ENCODE results near the gene MAPK1. TPM values are rescaled to one million over a fixed set of nuclear protein-coding genes. Genes with fewer than 3 reads are reported as not detected.
"Not testable (repeated sequence)": the region's sequence is repeated elsewhere in the genome, so short reads cannot be mapped to it uniquely, and the experiment has no call there.

The MAPK1 gene
- total RNA-seq, 1 donor: 46.3 TPM

GRCh38 chr22:21725956-21726649 lies 141.3 kb downstream of the MAPK1 start:
- Histone ChIP-seq H3K27ac (ENCODE audit: low read depth, low read length) (no peak overlapping the region), H3K4me1 (ENCODE audit: insufficient read depth, low read length) (no peaks in the 10 kb centered on the region), H3K9me3 (ENCODE audit: low read depth, low read length) (no peaks in the 10 kb centered on the region), H3K36me3 (ENCODE audit: insufficient read depth, low read length) (no peaks in the 10 kb centered on the region), H3K79me2 (ENCODE audit: insufficient read depth, low read length) (no peaks in the 10 kb centered on the region), H4K20me1 (ENCODE audit: insufficient read depth, low read length) (no peaks in the 10 kb centered on the region), H3K27me3 (ENCODE audit: insufficient read depth, low read length) (no peaks in the 10 kb centered on the region), H2AFZ (ENCODE audit: low read length) (no peak overlapping the region), H3K4me2 (ENCODE audit: insufficient read depth, low read length) (no peak overlapping the region), H3K4me3 (ENCODE audit: insufficient read depth, low read length) (no peak overlapping the region)
- DNase-seq (ENCODE audit: insufficient read length, low spot score, missing footprints): no peak
- no peak for TF ChIP-seq CTCF (IDR thresholded peaks at IDR 0.05; ENCODE audit: extremely low read depth, low read depth, low read length)

GRCh38 chr22:21724496-21724895 lies 142.9 kb downstream of the MAPK1 start:
- not testable (repeated sequence) for H3K4me2 ChIP-seq (ENCODE audit: insufficient read depth, low read length); H3K9me3 ChIP-seq (ENCODE audit: low read depth, low read length); H2AFZ ChIP-seq (ENCODE audit: low read length)

DNA sequence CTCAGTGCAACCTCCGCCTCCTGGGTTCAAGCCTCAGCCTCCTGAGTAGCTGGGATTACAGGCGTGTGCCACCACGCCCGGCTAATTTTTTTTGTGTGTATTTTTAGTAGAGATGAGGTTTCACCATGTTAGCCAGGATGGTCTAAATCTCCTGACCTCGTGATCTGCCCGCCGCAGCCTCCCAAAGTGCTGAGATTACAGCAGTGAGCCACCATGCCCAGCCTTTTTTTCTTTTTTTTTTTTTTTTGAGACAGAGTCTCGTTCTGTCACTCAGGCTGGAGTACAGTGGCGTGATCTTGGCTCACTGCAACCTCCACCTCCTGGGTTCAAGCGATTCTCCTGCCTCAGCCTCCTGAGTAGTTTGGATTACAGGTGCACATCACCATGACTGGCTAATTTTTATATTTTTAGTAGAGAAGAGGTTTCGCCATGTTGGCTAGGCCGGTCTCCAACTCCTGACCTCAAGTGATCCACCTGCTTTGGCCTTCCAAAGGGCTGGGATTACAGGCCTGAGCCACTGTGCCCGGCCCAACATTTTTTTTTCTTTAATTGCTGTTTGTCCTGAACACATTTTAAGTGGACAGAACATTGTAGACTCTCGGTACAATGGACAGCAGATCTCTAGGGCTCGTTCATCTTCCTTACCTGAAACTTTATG lies 146.1 kb downstream of the MAPK1 start:
- H3K79me2 ChIP-seq (ENCODE audit: insufficient read depth, low read length); H3K9me3 ChIP-seq (ENCODE audit: low read depth, low read length); H4K20me1 ChIP-seq (ENCODE audit: insufficient read depth, low read length); H2AFZ ChIP-seq (ENCODE audit: low read length); H3K36me3 ChIP-seq (ENCODE audit: insufficient read depth, low read length); H3K27me3 ChIP-seq (ENCODE audit: insufficient read depth, low read length); DNase-seq (ENCODE audit: insufficient read length, low spot score, missing footprints); H3K4me2 ChIP-seq (ENCODE audit: insufficient read depth, low read length); H3K4me1 ChIP-seq (ENCODE audit: insufficient read depth, low read length); H3K4me3 ChIP-seq (ENCODE audit: insufficient read depth, low read length); H3K27ac ChIP-seq (ENCODE audit: low read depth, low read length): not testable (repeated sequence)

More at GRCh38 chr22:21724496-21724895, 142.9 kb downstream of the MAPK1 start:
- DNase-seq (ENCODE audit: insufficient read length, low spot score, missing footprints); H3K27ac ChIP-seq (ENCODE audit: low read depth, low read length); H3K4me3 ChIP-seq (ENCODE audit: insufficient read depth, low read length); H4K20me1 ChIP-seq (ENCODE audit: insufficient read depth, low read length); H3K4me1 ChIP-seq (ENCODE audit: insufficient read depth, low read length); H3K79me2 ChIP-seq (ENCODE audit: insufficient read depth, low read length); H3K36me3 ChIP-seq (ENCODE audit: insufficient read depth, low read length); H3K27me3 ChIP-seq (ENCODE audit: insufficient read depth, low read length): not testable (repeated sequence)

- H3K4me3 ChIP-seq (ENCODE audit: insufficient read depth, low read length); H3K4me1 ChIP-seq (ENCODE audit: insufficient read depth, low read length); H3K36me3 ChIP-seq (ENCODE audit: insufficient read depth, low read length); H3K4me2 ChIP-seq (ENCODE audit: insufficient read depth, low read length); H3K79me2 ChIP-seq (ENCODE audit: insufficient read depth, low read length); H3K27me3 ChIP-seq (ENCODE audit: insufficient read depth, low read length); DNase-seq (ENCODE audit: insufficient read length, low spot score, missing footprints); H3K9me3 ChIP-seq (ENCODE audit: low read depth, low read length); H2AFZ ChIP-seq (ENCODE audit: low read length); H3K27ac ChIP-seq (ENCODE audit: low read depth, low read length); H4K20me1 ChIP-seq (ENCODE audit: insufficient read depth, low read length): not testable (repeated sequence)
These were observed 147.1 kb downstream of the MAPK1 start for GRCh38 chr22:21720191-21720859.

- TF ChIP-seq CTCF (IDR thresholded peaks at IDR 0.05; ENCODE audit: extremely low read depth, low read depth, low read length): no peak
- Histone ChIP-seq H3K27me3 (ENCODE audit: insufficient read depth, low read length) (no peaks in the 10 kb centered on the region), H3K36me3 (ENCODE audit: insufficient read depth, low read length) (no peaks in the 10 kb centered on the region), H3K4me3 (ENCODE audit: insufficient read depth, low read length) (no peak overlapping the region), H3K4me1 (ENCODE audit: insufficient read depth, low read length) (no peaks in the 10 kb centered on the region), H2AFZ (ENCODE audit: low read length) (no peak overlapping the region), H4K20me1 (ENCODE audit: insufficient read depth, low read length) (no peaks in the 10 kb centered on the region), H3K27ac (ENCODE audit: low read depth, low read length) (no peak overlapping the region), H3K79me2 (ENCODE audit: insufficient read depth, low read length) (no peaks in the 10 kb centered on the region), H3K9me3 (ENCODE audit: low read depth, low read length) (no peaks in the 10 kb centered on the region), H3K4me2 (ENCODE audit: insufficient read depth, low read length) (no peak overlapping the region)
- DNase-seq (ENCODE audit: insufficient read length, low spot score, missing footprints): peak; percentile 39
These were observed 148.4 kb downstream of the MAPK1 start for GRCh38 chr22:21719024-21719423.
